Measurements from ENCODE around the gene SCMH1. TPM values are rescaled to one million over a fixed set of nuclear protein-coding genes. Genes with fewer than 3 reads are reported as not detected.

The SCMH1 gene
- total and polyA plus RNA-seq, 2 experiments from 2014 or later: 15.0 to 19.4 TPM

- Mint-ChIP-seq H3K4me1 (no peaks in the 10 kb centered on the region), H3K9me3 (no peaks in the 10 kb centered on the region; the same call in 2 of the 3 replicates), H3K27ac (no peak overlapping the region), H3K36me3 (ENCODE audit: low read depth) (peaks cover 71% of the 10 kb centered on the region), H3K27me3 (ENCODE audit: insufficient read depth, low read depth, poor library complexity) (peaks cover 18% of the 10 kb centered on the region), H3K4me3 (no peak overlapping the region)
- DNase-seq (ENCODE audit: low spot score) (no peak), ATAC-seq (no peak)
- H3K4me2 ChIP-seq: no peak overlapping the region
- H3K4me3 ChIP-seq: no peak overlapping the region
- H3K27me3 ChIP-seq (ENCODE audit: insufficient read depth): no peaks in the 10 kb centered on the region
- no peak overlapping the region for H2AFZ ChIP-seq
- H3K4me1 ChIP-seq (ENCODE audit: insufficient read depth): no peaks in the 10 kb centered on the region
- no peak for TF ChIP-seq CREB1 (CRISPR knock-in tag; IDR thresholded peaks at IDR 0.05; ENCODE audit: low read depth)
- TF ChIP-seq EZH2phosphoT487 (IDR thresholded peaks at IDR 0.05; ENCODE audit: unreplicated experiment): no peak
- TF ChIP-seq ZNF114 (CRISPR knock-in tag; IDR thresholded peaks at IDR 0.05): no peak
- TF ChIP-seq JUNB (IDR thresholded peaks at IDR 0.05; ENCODE audit: unreplicated experiment): no peak
- TF ChIP-seq, protein P1, sequence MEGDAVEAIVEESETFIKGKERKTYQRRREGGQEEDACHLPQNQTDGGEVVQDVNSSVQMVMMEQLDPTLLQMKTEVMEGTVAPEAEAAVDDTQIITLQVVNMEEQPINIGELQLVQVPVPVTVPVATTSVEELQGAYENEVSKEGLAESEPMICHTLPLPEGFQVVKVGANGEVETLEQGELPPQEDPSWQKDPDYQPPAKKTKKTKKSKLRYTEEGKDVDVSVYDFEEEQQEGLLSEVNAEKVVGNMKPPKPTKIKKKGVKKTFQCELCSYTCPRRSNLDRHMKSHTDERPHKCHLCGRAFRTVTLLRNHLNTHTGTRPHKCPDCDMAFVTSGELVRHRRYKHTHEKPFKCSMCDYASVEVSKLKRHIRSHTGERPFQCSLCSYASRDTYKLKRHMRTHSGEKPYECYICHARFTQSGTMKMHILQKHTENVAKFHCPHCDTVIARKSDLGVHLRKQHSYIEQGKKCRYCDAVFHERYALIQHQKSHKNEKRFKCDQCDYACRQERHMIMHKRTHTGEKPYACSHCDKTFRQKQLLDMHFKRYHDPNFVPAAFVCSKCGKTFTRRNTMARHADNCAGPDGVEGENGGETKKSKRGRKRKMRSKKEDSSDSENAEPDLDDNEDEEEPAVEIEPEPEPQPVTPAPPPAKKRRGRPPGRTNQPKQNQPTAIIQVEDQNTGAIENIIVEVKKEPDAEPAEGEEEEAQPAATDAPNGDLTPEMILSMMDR (conservative IDR thresholded peaks at IDR 0.05; ENCODE audit: low read depth in 2 of 2): no peak
- no peak for TF ChIP-seq NANOG (IDR thresholded peaks at IDR 0.05; ENCODE audit: borderline replicate concordance)
- TF ChIP-seq, protein P2, sequence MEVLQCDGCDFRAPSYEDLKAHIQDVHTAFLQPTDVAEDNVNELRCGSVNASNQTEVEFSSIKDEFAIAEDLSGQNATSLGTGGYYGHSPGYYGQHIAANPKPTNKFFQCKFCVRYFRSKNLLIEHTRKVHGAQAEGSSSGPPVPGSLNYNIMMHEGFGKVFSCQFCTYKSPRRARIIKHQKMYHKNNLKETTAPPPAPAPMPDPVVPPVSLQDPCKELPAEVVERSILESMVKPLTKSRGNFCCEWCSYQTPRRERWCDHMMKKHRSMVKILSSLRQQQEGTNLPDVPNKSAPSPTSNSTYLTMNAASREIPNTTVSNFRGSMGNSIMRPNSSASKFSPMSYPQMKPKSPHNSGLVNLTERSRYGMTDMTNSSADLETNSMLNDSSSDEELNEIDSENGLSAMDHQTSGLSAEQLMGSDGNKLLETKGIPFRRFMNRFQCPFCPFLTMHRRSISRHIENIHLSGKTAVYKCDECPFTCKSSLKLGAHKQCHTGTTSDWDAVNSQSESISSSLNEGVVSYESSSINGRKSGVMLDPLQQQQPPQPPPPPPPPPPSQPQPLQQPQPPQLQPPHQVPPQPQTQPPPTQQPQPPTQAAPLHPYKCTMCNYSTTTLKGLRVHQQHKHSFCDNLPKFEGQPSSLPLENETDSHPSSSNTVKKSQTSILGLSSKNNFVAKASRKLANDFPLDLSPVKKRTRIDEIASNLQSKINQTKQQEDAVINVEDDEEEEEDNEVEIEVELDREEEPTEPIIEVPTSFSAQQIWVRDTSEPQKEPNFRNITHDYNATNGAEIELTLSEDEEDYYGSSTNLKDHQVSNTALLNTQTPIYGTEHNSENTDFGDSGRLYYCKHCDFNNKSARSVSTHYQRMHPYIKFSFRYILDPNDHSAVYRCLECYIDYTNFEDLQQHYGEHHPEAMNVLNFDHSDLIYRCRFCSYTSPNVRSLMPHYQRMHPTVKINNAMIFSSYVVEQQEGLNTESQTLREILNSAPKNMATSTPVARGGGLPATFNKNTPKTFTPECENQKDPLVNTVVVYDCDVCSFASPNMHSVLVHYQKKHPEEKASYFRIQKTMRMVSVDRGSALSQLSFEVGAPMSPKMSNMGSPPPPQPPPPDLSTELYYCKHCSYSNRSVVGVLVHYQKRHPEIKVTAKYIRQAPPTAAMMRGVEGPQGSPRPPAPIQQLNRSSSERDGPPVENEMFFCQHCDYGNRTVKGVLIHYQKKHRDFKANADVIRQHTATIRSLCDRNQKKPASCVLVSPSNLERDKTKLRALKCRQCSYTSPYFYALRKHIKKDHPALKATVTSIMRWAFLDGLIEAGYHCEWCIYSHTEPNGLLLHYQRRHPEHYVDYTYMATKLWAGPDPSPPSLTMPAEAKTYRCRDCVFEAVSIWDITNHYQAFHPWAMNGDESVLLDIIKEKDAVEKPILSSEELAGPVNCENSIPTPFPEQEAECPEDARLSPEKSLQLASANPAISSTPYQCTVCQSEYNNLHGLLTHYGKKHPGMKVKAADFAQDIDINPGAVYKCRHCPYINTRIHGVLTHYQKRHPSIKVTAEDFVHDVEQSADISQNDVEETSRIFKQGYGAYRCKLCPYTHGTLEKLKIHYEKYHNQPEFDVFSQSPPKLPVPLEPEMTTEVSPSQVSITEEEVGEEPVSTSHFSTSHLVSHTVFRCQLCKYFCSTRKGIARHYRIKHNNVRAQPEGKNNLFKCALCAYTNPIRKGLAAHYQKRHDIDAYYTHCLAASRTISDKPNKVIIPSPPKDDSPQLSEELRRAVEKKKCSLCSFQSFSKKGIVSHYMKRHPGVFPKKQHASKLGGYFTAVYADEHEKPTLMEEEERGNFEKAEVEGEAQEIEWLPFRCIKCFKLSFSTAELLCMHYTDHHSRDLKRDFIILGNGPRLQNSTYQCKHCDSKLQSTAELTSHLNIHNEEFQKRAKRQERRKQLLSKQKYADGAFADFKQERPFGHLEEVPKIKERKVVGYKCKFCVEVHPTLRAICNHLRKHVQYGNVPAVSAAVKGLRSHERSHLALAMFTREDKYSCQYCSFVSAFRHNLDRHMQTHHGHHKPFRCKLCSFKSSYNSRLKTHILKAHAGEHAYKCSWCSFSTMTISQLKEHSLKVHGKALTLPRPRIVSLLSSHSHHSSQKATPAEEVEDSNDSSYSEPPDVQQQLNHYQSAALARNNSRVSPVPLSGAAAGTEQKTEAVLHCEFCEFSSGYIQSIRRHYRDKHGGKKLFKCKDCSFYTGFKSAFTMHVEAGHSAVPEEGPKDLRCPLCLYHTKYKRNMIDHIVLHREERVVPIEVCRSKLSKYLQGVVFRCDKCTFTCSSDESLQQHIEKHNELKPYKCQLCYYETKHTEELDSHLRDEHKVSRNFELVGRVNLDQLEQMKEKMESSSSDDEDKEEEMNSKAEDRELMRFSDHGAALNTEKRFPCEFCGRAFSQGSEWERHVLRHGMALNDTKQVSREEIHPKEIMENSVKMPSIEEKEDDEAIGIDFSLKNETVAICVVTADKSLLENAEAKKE (CRISPR knock-in tag; IDR thresholded peaks at IDR 0.05): no peak
- TF ChIP-seq POLR2AphosphoS5 (IDR thresholded peaks at IDR 0.05; ENCODE audit: low read depth): no peak
- no peak for TF ChIP-seq EZH2 (IDR thresholded peaks at IDR 0.05; ENCODE audit: low read depth, unreplicated experiment)
- TF ChIP-seq STAT1 (IDR thresholded peaks at IDR 0.05; ENCODE audit: unreplicated experiment): no peak
- TF ChIP-seq, protein P3, sequence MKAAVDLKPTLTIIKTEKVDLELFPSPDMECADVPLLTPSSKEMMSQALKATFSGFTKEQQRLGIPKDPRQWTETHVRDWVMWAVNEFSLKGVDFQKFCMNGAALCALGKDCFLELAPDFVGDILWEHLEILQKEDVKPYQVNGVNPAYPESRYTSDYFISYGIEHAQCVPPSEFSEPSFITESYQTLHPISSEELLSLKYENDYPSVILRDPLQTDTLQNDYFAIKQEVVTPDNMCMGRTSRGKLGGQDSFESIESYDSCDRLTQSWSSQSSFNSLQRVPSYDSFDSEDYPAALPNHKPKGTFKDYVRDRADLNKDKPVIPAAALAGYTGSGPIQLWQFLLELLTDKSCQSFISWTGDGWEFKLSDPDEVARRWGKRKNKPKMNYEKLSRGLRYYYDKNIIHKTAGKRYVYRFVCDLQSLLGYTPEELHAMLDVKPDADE (IDR thresholded peaks at IDR 0.05): no peak
- TF ChIP-seq, protein P4, sequence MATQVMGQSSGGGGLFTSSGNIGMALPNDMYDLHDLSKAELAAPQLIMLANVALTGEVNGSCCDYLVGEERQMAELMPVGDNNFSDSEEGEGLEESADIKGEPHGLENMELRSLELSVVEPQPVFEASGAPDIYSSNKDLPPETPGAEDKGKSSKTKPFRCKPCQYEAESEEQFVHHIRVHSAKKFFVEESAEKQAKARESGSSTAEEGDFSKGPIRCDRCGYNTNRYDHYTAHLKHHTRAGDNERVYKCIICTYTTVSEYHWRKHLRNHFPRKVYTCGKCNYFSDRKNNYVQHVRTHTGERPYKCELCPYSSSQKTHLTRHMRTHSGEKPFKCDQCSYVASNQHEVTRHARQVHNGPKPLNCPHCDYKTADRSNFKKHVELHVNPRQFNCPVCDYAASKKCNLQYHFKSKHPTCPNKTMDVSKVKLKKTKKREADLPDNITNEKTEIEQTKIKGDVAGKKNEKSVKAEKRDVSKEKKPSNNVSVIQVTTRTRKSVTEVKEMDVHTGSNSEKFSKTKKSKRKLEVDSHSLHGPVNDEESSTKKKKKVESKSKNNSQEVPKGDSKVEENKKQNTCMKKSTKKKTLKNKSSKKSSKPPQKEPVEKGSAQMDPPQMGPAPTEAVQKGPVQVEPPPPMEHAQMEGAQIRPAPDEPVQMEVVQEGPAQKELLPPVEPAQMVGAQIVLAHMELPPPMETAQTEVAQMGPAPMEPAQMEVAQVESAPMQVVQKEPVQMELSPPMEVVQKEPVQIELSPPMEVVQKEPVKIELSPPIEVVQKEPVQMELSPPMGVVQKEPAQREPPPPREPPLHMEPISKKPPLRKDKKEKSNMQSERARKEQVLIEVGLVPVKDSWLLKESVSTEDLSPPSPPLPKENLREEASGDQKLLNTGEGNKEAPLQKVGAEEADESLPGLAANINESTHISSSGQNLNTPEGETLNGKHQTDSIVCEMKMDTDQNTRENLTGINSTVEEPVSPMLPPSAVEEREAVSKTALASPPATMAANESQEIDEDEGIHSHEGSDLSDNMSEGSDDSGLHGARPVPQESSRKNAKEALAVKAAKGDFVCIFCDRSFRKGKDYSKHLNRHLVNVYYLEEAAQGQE (IDR thresholded peaks at IDR 0.05; ENCODE audit: unreplicated experiment): no peak
- no peak for TF ChIP-seq ZNF331 (CRISPR knock-in tag; IDR thresholded peaks at IDR 0.05; ENCODE audit: low read depth)
- peaks cover 11% of the 10 kb centered on the region; the same call in 1 of the 2 replicates for H4K20me1 ChIP-seq (replicated peaks; ENCODE audit: insufficient read depth)
- H3K79me2 ChIP-seq (replicated peaks; ENCODE audit: insufficient read depth): no peaks in the 10 kb centered on the region; the same call in 1 of the 2 replicates
- H3K27ac ChIP-seq (ENCODE audit: low read depth): no peak overlapping the region
- H3K9me2 ChIP-seq (ENCODE audit: insufficient read depth): no peaks in the 10 kb centered on the region
- peaks cover 27% of the 10 kb centered on the region for H3K36me3 ChIP-seq (ENCODE audit: insufficient read depth)
- H3F3A ChIP-seq (replicated peaks; ENCODE audit: low read depth): no peaks in the 10 kb centered on the region; the same call in 1 of the 2 replicates
Observed at GRCh38 chr1:41013796-41014195, 228.3 kb downstream of the SCMH1 start.
